DLD1 (cell line): ENCODE measurements around the gene BMF.

Experiments used
- in situ Hi-C: cut with HindIII; loops from 2 replicates; pipeline ENCODE4 v1.10.0; 2017; ENCODE audit warnings: low sequenced_read_pairs

The BMF gene

DNA sequence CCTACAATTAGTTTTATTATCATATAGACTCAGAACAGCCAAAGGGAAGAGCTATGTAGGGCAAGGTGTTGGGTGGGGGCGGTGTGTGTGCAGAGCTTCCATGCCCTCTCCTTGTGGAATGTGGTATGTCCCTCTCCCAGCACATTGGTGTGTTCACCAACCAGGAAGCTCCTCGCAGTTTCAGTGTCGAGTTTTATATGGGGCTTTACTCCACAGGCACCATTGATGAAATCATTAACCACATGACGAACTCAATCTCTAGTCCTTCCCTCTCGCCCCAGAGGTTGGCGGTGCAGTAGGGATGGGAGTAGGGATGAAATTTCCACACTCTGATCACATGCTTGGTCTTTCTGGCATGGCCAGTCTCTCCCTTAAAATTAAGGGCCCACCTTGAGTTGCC, 56.1 kb downstream of the BMF start:
- in situ Hi-C loops, result no loop called here

DNA sequence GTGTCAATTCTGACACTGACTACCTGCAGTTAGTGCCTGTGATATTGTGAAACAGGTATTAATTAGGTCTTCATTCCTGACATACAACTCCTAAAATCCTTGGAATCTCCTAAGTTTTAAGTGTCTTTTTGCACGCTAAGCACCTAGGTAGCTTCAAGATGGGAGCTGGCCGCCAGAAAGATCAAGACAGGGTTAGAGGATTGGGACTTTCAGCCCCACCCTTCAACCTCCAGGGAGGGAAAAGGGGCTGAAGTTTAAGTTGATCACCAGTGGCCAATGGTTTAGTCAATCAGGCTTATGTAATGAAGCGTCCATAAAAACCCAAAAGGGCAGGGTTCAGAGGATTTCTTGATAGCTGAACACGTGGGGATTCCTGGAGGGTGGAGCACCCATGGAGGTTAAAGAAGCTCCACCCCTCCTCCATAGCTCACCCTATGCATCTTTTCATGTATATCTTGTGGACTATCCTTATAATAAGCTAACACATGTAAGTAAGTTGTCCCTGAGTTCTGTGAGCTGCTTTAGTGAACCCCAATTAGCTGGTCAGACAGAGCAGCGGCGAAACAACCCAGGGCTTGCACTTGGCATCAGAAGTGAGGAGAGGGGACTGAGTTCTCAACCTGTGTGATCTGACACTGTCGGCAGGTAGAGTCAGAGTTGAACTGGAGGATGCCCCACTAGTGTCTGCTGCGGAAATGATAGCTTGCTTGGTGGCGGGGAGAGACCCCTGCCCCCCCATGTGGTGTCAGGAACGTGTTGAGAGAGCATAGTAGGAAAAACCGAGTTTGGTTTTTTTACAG, 56.9 kb downstream of the BMF start:
- in situ Hi-C loops, result no loop called here

GRCh38 chr15:40050788-40051470, 57.8 kb downstream of the BMF start:
- in situ Hi-C loops, result no loop called here

GRCh38 chr15:40048926-40049475, 59.7 kb downstream of the BMF start:
- in situ Hi-C loops, result loop anchor here (10.0 kb wide), 1 partner anchor 176 kb away; no protein-coding TSS in a partner anchor

DNA sequence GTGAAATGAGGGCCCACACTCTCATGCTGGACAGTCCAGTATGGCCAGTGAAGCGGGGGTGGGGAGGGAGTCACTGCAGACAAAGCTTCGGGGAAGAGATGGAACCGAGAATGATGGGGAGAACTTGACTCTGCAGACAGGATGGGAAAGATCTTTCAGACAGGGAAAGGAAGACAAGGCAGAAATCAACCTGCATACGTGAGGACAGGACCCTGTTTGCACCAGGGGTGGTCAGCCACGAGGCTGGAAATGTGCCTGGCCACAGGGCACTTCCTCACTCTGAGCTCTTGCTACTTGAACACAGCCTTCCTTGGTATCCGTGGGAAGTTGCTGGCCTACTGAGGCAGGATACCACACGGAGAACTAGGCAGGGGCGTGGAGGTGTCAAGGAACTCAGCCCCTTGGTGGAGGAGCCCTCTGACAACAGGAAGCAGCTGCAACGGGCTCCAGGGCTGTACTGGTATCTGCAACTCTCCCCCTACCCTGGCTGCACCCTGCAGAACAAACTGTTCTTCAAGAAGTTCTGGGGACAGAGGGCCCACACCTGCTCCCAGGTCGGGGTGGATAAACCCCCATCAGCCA, 60.4 kb downstream of the BMF start:
- in situ Hi-C loops, result loop anchor here (10.0 kb wide), 1 partner anchor 176 kb away; no protein-coding TSS in a partner anchor

DNA sequence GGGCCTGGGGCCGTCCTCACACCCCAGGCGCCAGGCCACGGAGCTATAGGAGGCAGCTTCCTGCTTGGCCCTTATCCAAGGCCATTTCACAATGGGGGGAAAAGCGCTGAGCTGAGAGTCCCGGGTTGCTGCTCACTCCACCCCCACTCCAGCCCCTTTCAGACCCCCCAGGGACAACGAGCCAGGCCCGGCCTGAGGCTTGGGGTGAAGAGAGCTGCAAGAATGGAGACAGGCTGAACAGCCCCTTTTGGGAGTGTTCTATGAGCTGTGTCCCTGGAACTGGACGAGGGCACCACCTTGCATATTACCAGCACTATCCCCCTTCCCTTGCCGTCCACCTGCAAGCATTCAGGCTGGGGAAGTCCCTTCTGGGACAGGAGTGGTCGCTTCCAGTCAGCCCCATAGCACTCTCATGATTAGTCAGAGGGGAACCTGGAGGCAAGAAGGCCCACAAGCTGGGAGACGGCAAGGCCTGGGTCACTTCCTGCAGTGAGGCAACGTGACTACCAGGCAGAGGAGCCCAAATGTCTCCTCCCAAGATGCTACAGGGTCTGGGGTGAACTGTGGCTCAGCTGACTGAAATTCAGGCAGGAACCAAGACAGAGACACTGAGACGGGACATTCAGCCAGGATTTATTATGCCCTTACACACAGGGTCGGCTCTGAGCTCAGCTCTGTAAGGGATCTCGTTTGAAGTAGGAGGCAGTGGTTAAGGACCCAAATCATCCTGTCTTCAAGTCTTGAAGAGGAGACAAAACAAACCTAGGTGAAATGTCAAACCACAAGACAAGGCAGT, 61.1 kb downstream of the BMF start:
- in situ Hi-C loops, result loop anchor here (10.0 kb wide), 1 partner anchor 177 kb away; no protein-coding TSS in a partner anchor

DNA sequence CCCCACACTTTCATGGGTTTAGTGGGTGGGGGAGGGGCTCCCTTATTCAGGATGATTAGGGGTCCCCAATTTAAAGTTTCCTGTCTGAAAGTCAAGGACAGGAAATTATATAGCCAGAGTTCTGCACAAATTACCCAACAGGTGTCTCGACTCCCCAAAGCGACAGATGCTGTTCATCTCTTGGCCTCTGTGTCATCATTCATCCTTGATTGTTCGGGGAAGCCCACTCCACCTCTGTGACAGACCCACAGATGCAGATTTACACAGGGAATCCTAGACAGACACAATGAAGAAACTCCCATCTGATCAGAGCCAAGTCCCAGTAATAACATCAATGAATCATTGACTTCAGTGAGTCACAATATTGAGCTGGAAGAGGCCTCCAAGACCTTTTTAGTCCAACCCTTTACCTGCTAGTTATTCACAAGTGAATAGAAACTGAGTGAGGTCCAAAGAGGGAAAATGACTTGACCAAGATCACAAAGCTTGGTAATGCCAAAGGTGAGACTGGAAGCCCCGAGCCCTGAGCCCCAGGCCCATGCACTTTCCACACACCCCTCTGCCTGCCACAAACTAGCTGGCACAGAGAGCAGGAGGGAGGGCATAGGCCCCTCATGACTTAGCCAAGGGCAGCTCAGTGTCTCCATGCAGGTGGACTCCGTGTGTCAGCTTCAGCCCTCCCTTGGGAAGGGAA, 61.8 kb downstream of the BMF start:
- in situ Hi-C loops, result loop anchor here (10.0 kb wide), 1 partner anchor 178 kb away; no protein-coding TSS in a partner anchor

GRCh38 chr15:40045572-40046217, 63.0 kb downstream of the BMF start:
- in situ Hi-C loops, result loop anchor here (10.0 kb wide), 1 partner anchor 179 kb away; no protein-coding TSS in a partner anchor

DNA sequence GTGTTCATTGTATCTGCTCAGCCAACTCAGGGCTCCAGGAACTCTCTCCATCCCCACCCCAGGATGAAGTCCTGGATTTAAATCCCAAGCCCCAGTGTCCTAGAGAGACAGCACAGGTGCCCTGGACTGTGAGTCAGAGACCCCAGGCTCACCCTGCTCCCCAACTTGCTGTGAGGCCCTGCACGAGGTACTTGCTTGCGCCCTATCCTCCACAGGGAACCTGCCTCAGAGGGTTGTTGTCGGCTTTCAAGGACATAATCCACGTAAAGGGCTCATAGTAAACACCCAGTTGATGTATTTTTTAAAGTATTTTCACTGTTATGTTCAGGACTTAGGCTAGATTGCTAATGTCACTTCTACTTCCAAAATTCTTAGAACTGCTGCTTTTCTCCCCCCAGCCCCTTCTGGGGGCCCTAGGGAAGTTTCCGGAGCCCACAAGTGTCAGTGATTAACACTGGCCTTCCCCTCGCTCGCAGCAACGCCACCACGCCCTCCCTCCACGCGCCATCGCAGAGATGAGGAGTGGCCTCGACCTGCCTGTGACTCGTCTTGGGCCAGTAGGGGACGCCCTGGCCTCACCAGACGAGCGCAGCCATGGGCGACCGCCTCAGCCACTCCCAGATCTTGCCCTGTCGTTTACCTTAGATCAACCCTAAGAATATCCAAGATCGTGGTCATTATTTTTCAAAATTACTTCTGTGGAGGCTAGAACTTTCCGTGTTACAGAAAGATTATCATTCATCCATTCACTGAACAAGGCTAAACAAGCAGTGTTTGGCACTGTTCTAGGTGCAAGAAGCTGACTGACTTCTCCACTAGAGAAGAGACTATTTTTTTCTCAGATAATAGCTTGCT, 63.7 kb downstream of the BMF start:
- in situ Hi-C loops, result loop anchor here (10.0 kb wide), 1 partner anchor 180 kb away; no protein-coding TSS in a partner anchor

- in situ Hi-C loops, result loop anchor here (10.0 kb wide), 1 partner anchor 181 kb away; no protein-coding TSS in a partner anchor
Measured at GRCh38 chr15:40043927-40044716, 64.6 kb downstream of the BMF start.

DNA sequence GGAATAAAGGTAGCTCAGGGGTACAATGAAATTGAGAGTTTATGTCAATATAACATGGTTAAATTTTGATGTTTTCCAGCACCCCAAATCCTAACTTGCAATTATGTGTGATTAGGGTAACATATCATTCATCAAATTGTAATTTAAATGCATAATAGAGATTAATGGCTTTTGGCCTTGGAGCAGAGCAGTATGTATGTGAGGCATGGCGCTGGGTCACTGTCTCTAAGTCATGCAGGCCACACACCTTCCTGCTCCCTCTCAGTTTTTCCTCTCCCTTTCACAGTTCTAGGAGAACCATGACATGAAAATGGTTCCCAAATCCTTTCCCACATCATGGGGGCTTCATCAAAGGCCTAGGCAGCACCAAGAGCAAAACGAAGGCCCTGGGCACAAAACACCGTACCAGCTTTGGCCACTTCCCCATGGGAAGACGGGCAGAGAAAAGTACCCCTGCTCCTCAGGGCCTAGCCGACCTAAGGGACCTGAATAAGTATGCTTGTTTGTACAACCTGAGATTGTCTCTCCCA, 65.8 kb downstream of the BMF start:
- in situ Hi-C loops, result loop anchor here (10.0 kb wide), 1 partner anchor 182 kb away; no protein-coding TSS in a partner anchor

DNA sequence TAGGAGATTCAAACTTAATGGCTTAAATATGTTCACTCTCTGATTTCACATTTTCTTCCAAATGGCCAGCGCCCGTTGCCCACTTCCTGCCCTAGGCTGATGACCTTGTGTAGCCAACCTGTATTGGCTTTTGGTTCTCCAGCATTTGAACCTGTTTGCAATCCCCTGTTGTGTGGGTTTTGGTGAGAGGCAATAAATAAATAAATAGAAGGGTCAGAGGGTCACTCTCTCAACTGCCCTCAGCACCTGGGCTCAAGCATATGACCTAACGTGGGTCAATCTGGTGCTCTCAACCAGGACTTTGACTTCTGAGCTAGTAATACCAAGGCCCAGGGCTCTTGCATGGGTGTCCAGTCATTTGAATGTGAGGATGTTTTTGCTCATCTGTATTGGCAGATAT, 67.9 kb downstream of the BMF start:
- in situ Hi-C loops, result loop anchor here (10.0 kb wide), 1 partner anchor 184 kb away; no protein-coding TSS in a partner anchor

DNA sequence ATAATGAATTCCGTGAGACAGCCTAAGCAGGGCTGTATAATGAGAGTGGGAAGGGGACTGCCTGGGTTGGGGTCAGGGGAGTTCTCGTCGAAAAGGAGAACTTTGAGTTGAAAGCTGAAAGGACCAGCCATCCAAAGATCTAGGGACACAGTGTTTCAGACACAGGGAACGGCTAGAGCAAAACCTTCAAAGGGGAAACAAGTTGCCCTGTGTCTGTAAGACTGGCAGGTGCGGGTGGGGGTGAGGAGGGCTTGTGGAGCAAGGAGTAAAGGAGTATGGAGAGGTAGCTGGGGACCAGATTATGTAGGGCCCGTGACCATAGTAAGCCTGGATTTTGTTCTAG, 68.4 kb downstream of the BMF start:
- in situ Hi-C loops, result loop anchor here (10.0 kb wide), 1 partner anchor 185 kb away; no protein-coding TSS in a partner anchor

DNA sequence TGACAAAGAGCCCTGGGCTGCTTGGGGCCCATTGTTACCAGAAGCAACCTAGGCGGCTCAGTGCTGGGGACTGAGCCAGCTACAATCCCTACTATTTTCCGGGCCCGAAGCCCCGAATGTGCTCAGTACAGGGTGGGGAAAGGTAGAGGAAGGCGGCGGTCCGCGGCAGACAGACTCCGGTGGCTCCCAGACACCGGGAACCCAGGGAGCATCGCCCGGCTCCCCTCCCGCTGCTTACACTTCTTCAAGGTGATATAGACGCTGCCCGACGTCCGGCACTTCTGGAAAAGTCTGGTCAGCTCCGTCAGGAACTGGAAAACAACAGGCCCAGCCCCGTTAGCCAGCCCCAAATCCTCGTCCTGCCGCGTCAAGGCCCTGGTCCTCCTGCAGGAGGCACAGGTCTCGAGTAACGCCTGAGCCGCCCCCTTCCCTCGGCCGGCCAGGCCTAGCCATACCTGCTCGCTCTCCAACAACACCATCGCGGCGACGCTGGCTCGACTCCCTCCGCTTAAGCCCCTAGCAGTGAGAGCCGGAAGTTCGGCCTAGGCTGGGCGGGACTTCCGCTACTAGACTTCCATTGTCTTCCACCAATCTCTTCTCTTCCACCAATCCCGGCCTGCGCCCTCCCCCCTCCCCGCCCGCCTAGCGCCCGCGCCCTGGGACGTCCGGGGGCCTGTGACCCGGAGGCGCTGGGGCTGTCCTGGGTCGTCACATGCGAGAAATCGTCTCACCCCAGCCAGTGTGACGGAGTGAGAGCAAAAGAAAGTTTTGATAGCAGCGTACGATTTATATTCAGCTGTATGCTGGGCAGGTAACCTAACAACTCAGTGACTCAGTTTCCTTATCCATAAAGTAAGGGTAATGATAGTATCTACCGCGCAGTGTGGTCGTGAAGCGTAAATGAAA, 69.8 kb downstream of the BMF start, which contains the start of gene SRP14:
Gene SRP14, minus strand, starts transcription at position 544 of the 906 bp plus-strand sequence. Its CDS starts 65 bp downstream, at position 479.
- in situ Hi-C loops, result no loop called here

DNA sequence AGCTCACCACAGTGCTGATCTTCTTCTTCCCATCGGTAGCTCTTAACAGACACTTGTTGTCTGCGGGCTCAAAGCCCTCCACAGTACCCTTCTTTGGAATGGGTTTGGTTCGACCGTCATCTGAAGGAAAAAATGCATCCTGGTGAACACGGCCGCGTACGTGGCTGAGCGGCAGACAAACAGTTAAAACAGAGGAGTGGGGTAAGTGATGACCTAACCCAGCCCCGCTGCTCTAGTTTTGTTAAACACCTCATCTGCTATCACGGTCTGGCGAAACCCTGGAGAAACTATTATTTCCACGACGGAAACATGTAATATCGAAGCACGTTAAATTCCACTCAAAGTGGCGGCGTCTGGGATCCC, 70.4 kb downstream of the BMF start:
- in situ Hi-C loops, result no loop called here
